ENCODE data around the gene C5orf34. TPM values are rescaled to one million over a fixed set of nuclear protein-coding genes. Genes with fewer than 3 reads are reported as not detected.
A peak's percentile ranks its signal among the peaks of the same experiment; 100 is the strongest.
"Not testable (repeated sequence)": the region's sequence is repeated elsewhere in the genome, so short reads cannot be mapped to it uniquely, and the experiment has no call there.

Gene C5orf34
- total and polyA plus RNA-seq, 9 of the 15 experiments (the other 6 are each of a cell fraction or from before 2014, with no cell fraction given) = 13.2 to 32.6 (median 20.7) TPM

- intact Hi-C loops (cut with micrococcal nuclease) = no loop called here
- H4K20me1 ChIP-seq (replicated peaks; ENCODE audit: control insufficient read depth, insufficient read depth, low read length) = no peaks in the 10 kb centered on the region
- no peak overlapping the region for H2AFZ ChIP-seq (ENCODE audit: low read depth, low read length)
- DNase-seq (ENCODE audit: extremely low read depth in 1 of 4, low spot score in 3 of 4) (no peak), ATAC-seq (no peak), FAIRE-seq (no peak)
- H3K9me1 ChIP-seq (ENCODE audit: control insufficient read depth, insufficient read depth, low read length) = no peaks in the 10 kb centered on the region
- H3K4me2 ChIP-seq (ENCODE audit: insufficient read depth, low read length) = no peak overlapping the region
- no peak overlapping the region for H3K4me3 ChIP-seq
- H3K27me3 ChIP-seq (ENCODE audit: control insufficient read depth in 2 of 2, insufficient read depth in 2 of 2, low read length in 2 of 2) = no peaks in the 10 kb centered on the region
- no peaks in the 10 kb centered on the region for H3K4me1 ChIP-seq (replicated peaks in 1 of 2; ENCODE audit: control insufficient read depth in 2 of 2, insufficient read depth in 2 of 2, low read length in 2 of 2)
- peaks cover 21% of the 10 kb centered on the region; the same call in 1 of the 3 replicates for H3K36me3 ChIP-seq (ENCODE audit: control insufficient read depth, insufficient read depth, low read length)
- peak; percentile 93 for TF ChIP-seq ZNF354B (CRISPR knock-in tag; IDR thresholded peaks at IDR 0.05)
- TF ChIP-seq ZNF77 (CRISPR knock-in tag; IDR thresholded peaks at IDR 0.05) = no peak
- peak; percentile 98 for TF ChIP-seq ZNF507 (tag; conservative IDR thresholded peaks at IDR 0.05)
- H3K79me2 ChIP-seq (ENCODE audit: control insufficient read depth, insufficient read depth, low read length) = peaks cover 3% of the 10 kb centered on the region; the same call in 1 of the 3 replicates
- 0 out of 2 replicates have a peak, but pooled peaks cover 6% of the 10 kb centered on the region for H3K9me3 ChIP-seq (replicated peaks; ENCODE audit: control insufficient read depth, insufficient read depth, low read depth, low read length)
- ChIA-PET POLR2A (no interaction called here), CTCF (ENCODE audit: low intra/inter-chr PET ratio) (no interaction called here)
- in situ Hi-C loops (cut with MboI) = no loop called here
- H3K9ac ChIP-seq (ENCODE audit: insufficient read depth in 1 of 2, low read depth in 2 of 2, low read length in 2 of 2) = no peak overlapping the region
- H3K27ac ChIP-seq (ENCODE audit: extremely low read depth, low read depth, low read length) = no peak overlapping the region
- no TSS peak for BruUV-seq (replicated peaks)
Measured at GRCh38 chr5:43467100-43467499, 47.8 kb downstream of the C5orf34 start.

DNA sequence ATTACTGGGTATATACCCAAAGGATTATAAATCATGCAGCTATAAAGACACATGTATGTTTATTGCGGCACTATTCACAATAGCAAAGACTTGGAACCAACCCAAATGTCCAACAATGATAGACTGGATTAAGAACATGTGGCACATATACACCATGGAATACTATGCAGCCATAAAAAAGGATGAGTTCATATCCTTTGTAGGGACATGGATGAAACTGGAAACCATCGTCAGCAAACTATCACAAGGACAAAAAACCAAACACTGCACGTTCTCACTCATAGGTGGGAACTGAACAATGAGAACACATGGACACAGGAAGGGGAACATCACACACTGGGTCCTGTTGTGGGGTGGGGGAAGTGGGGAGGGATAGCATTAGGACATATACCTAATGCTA is 49.5 kb downstream of the C5orf34 start:
- H3K79me2 ChIP-seq (ENCODE audit: control insufficient read depth, insufficient read depth, low read length) = not testable (repeated sequence)

More for the DNA sequence above, 49.5 kb downstream of the C5orf34 start:
- H3K36me3 ChIP-seq (ENCODE audit: control insufficient read depth, insufficient read depth, low read length) = peaks cover 27% of the 10 kb centered on the region; the same call in 2 of the 3 replicates
- H3K4me1 ChIP-seq (replicated peaks in 1 of 2; ENCODE audit: control insufficient read depth in 2 of 2, insufficient read depth in 2 of 2, low read length in 2 of 2); H2AFZ ChIP-seq (ENCODE audit: low read depth, low read length); CTCF ChIA-PET (ENCODE audit: low intra/inter-chr PET ratio); H3K27ac ChIP-seq (ENCODE audit: extremely low read depth, low read depth, low read length); DNase-seq (ENCODE audit: extremely low read depth in 1 of 4, low spot score in 3 of 4); FAIRE-seq; H3K4me3 ChIP-seq; in situ Hi-C loops (cut with MboI); intact Hi-C loops (cut with micrococcal nuclease); H3K9me3 ChIP-seq (replicated peaks; ENCODE audit: control insufficient read depth, insufficient read depth, low read depth, low read length); H3K9ac ChIP-seq (ENCODE audit: insufficient read depth in 1 of 2, low read depth in 2 of 2, low read length in 2 of 2); H3K27me3 ChIP-seq (ENCODE audit: control insufficient read depth in 2 of 2, insufficient read depth in 2 of 2, low read length in 2 of 2); POLR2A ChIA-PET; BruUV-seq (replicated peaks); H3K4me2 ChIP-seq (ENCODE audit: insufficient read depth, low read length); ATAC-seq; H4K20me1 ChIP-seq (replicated peaks; ENCODE audit: control insufficient read depth, insufficient read depth, low read length); H3K9me1 ChIP-seq (ENCODE audit: control insufficient read depth, insufficient read depth, low read length): not testable (repeated sequence)
- TF ChIP-seq ZNF146 (CRISPR knock-in tag; IDR thresholded peaks at IDR 0.05; ENCODE audit: unreplicated experiment) (peak; percentile 56), KDM1A (IDR thresholded peaks at IDR 0.05) (peak; percentile 10 to 37; a peak in 2 of 4 replicates), BCOR (IDR thresholded peaks at IDR 0.05) (peak; percentile 73; the same call in 1 of the 2 replicates)
- 92% methylated on average over 3 of the region's 3 CpGs for WGBS (ENCODE audit: insufficient coverage, low coverage, missing lambda C conversion rate)

All from K562 (cell line).